Transverse colon (tissue), 3 donors: ENCODE results near the gene CDON.

ENCODE experiments used
- CTCF ChIP-seq, 5 experiments: fragments of 200-600 bp in 3 of 5; fragments of 450-650 bp in 2 of 5; sonication (generic) in 3 of 5; IDR thresholded peaks; 1 replicate in 2 of 5; 2 replicates in 3 of 5; pipeline ENCODE4 v1.5.1; 2016 to 2017; ENCODE audit warnings: antibody characterized with exemption in 5 of 5, inconsistent platforms in 3 of 5, mild to moderate bottlenecking in 2 of 5, moderate library complexity in 1 of 5
- EP300 ChIP-seq: sonication (generic); formaldehyde crosslinking; IDR thresholded peaks from one replicate; pipeline ENCODE4 v1.6.1; 2017; ENCODE audit warnings: antibody characterized with exemption, low read depth
- POLR2A ChIP-seq: fragments of 450-650 bp; IDR thresholded peaks from one replicate; pipeline ENCODE4 v1.6.1; 2016; ENCODE audit warnings: antibody characterized with exemption, mild to moderate bottlenecking, moderate library complexity

- TF ChIP-seq CTCF (IDR thresholded peaks at IDR 0.05), result no peak
- TF ChIP-seq POLR2A, result no peak
- TF ChIP-seq EP300, result no peak
These were observed 67.4 kb downstream of the CDON start for GRCh38 chr11:125995313-125995712.
